Neural cell (in vitro differentiated cells): Measurements from ENCODE around the gene AP3M1. TPM values are rescaled to one million over a fixed set of nuclear protein-coding genes. Genes with fewer than 3 reads are reported as not detected.

Source experiments
- H2AFZ ChIP-seq: fragments of 200-600, 300-800 bp; sonication (generic), shearing (Covaris generic); 2 replicates; pipeline ENCODE4 v1.6.0; 2014; ENCODE audit warnings: low read depth, mild to moderate bottlenecking, antibody characterized with exemption, low read length, moderate library complexity
- H3F3A ChIP-seq: fragments of 200-600 bp; shearing (Covaris generic); 2 replicates; pipeline ENCODE4 v1.6.1; 2016; ENCODE audit warnings: mild to moderate bottlenecking, moderate library complexity, mixed read lengths, antibody characterized with exemption, low read length; ENCODE audit not compliant: insufficient read depth, poor library complexity, severe bottlenecking
- H3K27ac ChIP-seq: fragments of 200-600, 300-800 bp; sonication (generic), shearing (Covaris generic); 2 replicates; pipeline ENCODE4 v1.5.1; 2014; ENCODE audit warnings: mild to moderate bottlenecking, low read length, moderate library complexity
- H3K27me3 ChIP-seq: fragments of 300-800, 200-600 bp; sonication (generic), shearing (Covaris generic); 2 replicates; pipeline ENCODE4 v1.6.0; 2014; ENCODE audit warnings: mild to moderate bottlenecking, low read depth, low read length, moderate library complexity; ENCODE audit not compliant: insufficient read depth
- H3K36me3 ChIP-seq: fragments of 300-800, 200-600 bp; sonication (generic), shearing (Covaris generic); 2 replicates; pipeline ENCODE4 v1.5.1; 2014; ENCODE audit warnings: mild to moderate bottlenecking, antibody characterized with exemption, low read length, moderate library complexity; ENCODE audit not compliant: insufficient read depth
- H3K4me2 ChIP-seq: fragments of 300-800, 200-600 bp; sonication (generic), shearing (Covaris generic); 2 replicates; pipeline ENCODE4 v1.6.0; 2014; ENCODE audit warnings: mild to moderate bottlenecking, low read length
- H3K4me3 ChIP-seq: fragments of 300-800, 200-600 bp; sonication (generic), shearing (Covaris generic); 2 replicates; pipeline ENCODE4 v1.5.1; 2014; ENCODE audit warnings: mild to moderate bottlenecking, low read length, moderate library complexity
- H3K79me2 ChIP-seq: fragments of 200-600 bp; shearing (Covaris generic); replicated peaks from 2 replicates; pipeline ENCODE4 v1.6.0; 2014; ENCODE audit warnings: mild to moderate bottlenecking, low read length, moderate library complexity; ENCODE audit not compliant: insufficient read depth
- H3K9ac ChIP-seq: fragments of 300-800, 200-600 bp; sonication (generic), shearing (Covaris generic); 2 replicates; pipeline ENCODE4 v1.6.1; 2016; ENCODE audit warnings: mild to moderate bottlenecking, low read length, mixed read lengths
- H3K9me2 ChIP-seq: fragments of 200-600 bp; shearing (Covaris generic); 2 replicates; pipeline ENCODE4 v1.6.1; 2016; ENCODE audit warnings: mild to moderate bottlenecking, low read length, mixed read lengths; ENCODE audit not compliant: insufficient read depth
- H3K9me3 ChIP-seq: fragments of 200-600, 300-800 bp; sonication (generic), shearing (Covaris generic); 2 replicates; pipeline ENCODE4 v1.6.1; 2016; ENCODE audit warnings: mild to moderate bottlenecking, mixed run types, low read length, moderate library complexity, mixed read lengths
- H4K20me1 ChIP-seq: fragments of 200-600 bp; shearing (Covaris generic); 2 replicates; pipeline ENCODE4 v1.6.1; 2016; ENCODE audit warnings: mild to moderate bottlenecking, mixed run types; ENCODE audit not compliant: insufficient read depth
- CTCF ChIP-seq: fragments of 450-650 bp; IDR thresholded peaks from 2 replicates; pipeline ENCODE4 v1.5.1; 2014; ENCODE audit warnings: antibody characterized with exemption, mild to moderate bottlenecking, moderate library complexity; ENCODE audit not compliant: poor library complexity, severe bottlenecking
- EP300 ChIP-seq: fragments of 450-650 bp; conservative IDR thresholded peaks from 2 replicates; pipeline ENCODE4 v1.6.1; 2014; ENCODE audit warnings: antibody characterized with exemption, mild to moderate bottlenecking, moderate library complexity; ENCODE audit not compliant: poor library complexity, severe bottlenecking
- EZH2 ChIP-seq: fragments of 200-600, 300-800 bp; shearing (Covaris generic), sonication (generic); IDR thresholded peaks from 2 replicates; pipeline ENCODE4 v1.6.1; 2014; ENCODE audit warnings: antibody characterized with exemption, low read length, borderline replicate concordance, mild to moderate bottlenecking; ENCODE audit not compliant: insufficient read depth, poor library complexity, severe bottlenecking
- MXI1 ChIP-seq: fragments of 450-650 bp; conservative IDR thresholded peaks from 2 replicates; pipeline ENCODE4 v1.6.1; 2014; ENCODE audit warnings: antibody characterized with exemption, mild to moderate bottlenecking; ENCODE audit not compliant: poor library complexity, severe bottlenecking
- POLR2AphosphoS5 ChIP-seq: IDR thresholded peaks from 2 replicates; pipeline ENCODE4 v1.6.1; 2012
- RAD21 ChIP-seq: fragments of 450-650 bp; conservative IDR thresholded peaks from 2 replicates; pipeline ENCODE4 v1.6.1; 2014; ENCODE audit warnings: antibody characterized with exemption, mild to moderate bottlenecking, moderate library complexity
- REST ChIP-seq: IDR thresholded peaks from 2 replicates; pipeline ENCODE4 v1.6.1; 2012; ENCODE audit warnings: borderline replicate concordance
- SMC3 ChIP-seq: fragments of 450-650 bp; conservative IDR thresholded peaks from 2 replicates; pipeline ENCODE4 v1.6.1; 2014; ENCODE audit warnings: antibody characterized with exemption, mild to moderate bottlenecking, moderate library complexity; ENCODE audit not compliant: poor library complexity
- TAF1 ChIP-seq: IDR thresholded peaks from 2 replicates; pipeline ENCODE4 v1.6.1; 2012; ENCODE audit warnings: low read depth
- polyA plus RNA-seq: library from polyadenylated mRNA; depleted of rRNA; stranded (reverse); fragments of >200 nt; gene quantifications from 2 replicates; pipeline ENCODE4 v1.2.3, GENCODE V29; 2014

Gene AP3M1
- polyA plus RNA-seq, 1 donor from 2014 or later, result 26.7 TPM

- Histone ChIP-seq H3K27me3 (no peaks in the 10 kb centered on the region), H4K20me1 (no peaks in the 10 kb centered on the region), H3F3A (no peaks in the 10 kb centered on the region), H3K4me3 (no peak overlapping the region), H3K9me2 (no peaks in the 10 kb centered on the region), H3K4me2 (no peak overlapping the region), H3K27ac (no peak overlapping the region), H3K9me3 (no peaks in the 10 kb centered on the region), H3K9ac (no peak overlapping the region), H2AFZ (no peak overlapping the region), H3K79me2 (no peaks in the 10 kb centered on the region), H3K36me3 (no peaks in the 10 kb centered on the region)
- TF ChIP-seq CTCF (no peak), TAF1 (no peak), EZH2 (no peak), POLR2AphosphoS5 (no peak), SMC3 (no peak), RAD21 (no peak), REST (no peak), MXI1 (no peak), EP300 (no peak)
These were observed 16.8 kb upstream of the AP3M1 start for GRCh38 chr10:74167443-74167842.

GRCh38 chr10:74165530-74165901, 14.9 kb upstream of the AP3M1 start:
- no peak overlapping the region for H3K4me2 ChIP-seq
- H3K27me3 ChIP-seq, result no peaks in the 10 kb centered on the region
- no peaks in the 10 kb centered on the region for H3F3A ChIP-seq
- no peak overlapping the region for H2AFZ ChIP-seq
- no peaks in the 10 kb centered on the region for H3K79me2 ChIP-seq
- no peaks in the 10 kb centered on the region for H3K9me3 ChIP-seq
- H3K9me2 ChIP-seq, result no peaks in the 10 kb centered on the region
- no peaks in the 10 kb centered on the region for H4K20me1 ChIP-seq
- H3K9ac ChIP-seq, result no peak overlapping the region
- H3K36me3 ChIP-seq, result no peaks in the 10 kb centered on the region
- H3K27ac ChIP-seq, result no peak overlapping the region
- H3K4me3 ChIP-seq, result no peak overlapping the region
- TF ChIP-seq MXI1, result no peak
- no peak for TF ChIP-seq SMC3
- no peak for TF ChIP-seq EZH2
- TF ChIP-seq POLR2AphosphoS5, result no peak
- no peak for TF ChIP-seq RAD21
- no peak for TF ChIP-seq CTCF
- no peak for TF ChIP-seq TAF1
- no peak for TF ChIP-seq EP300
- TF ChIP-seq REST, result no peak
